Measurements from ENCODE around the gene FAM156A.
"Not testable (repeated sequence)": the region's sequence is repeated elsewhere in the genome, so short reads cannot be mapped to it uniquely, and the experiment has no call there.

GRCh38 chrX:52914704-52915103 is 43.6 kb downstream of the FAM156A start:
- not testable (repeated sequence) for TF ChIP-seq CTCF, POLR2A (IDR thresholded peaks at IDR 0.05)
